GM19468 (cell line): Measurements from ENCODE around the gene HS1BP3.

Experiments used
- ATAC-seq: cut with Tn5 transposase; IDR thresholded peaks from one replicate; pipeline ENCODE4 v1.9.1; 2021; ENCODE audit warnings: mild to moderate bottlenecking, moderate library complexity, moderate number of reproducible peaks; ENCODE audit not compliant: unreplicated experiment; ENCODE audit errors: extremely low read depth

Gene HS1BP3

DNA sequence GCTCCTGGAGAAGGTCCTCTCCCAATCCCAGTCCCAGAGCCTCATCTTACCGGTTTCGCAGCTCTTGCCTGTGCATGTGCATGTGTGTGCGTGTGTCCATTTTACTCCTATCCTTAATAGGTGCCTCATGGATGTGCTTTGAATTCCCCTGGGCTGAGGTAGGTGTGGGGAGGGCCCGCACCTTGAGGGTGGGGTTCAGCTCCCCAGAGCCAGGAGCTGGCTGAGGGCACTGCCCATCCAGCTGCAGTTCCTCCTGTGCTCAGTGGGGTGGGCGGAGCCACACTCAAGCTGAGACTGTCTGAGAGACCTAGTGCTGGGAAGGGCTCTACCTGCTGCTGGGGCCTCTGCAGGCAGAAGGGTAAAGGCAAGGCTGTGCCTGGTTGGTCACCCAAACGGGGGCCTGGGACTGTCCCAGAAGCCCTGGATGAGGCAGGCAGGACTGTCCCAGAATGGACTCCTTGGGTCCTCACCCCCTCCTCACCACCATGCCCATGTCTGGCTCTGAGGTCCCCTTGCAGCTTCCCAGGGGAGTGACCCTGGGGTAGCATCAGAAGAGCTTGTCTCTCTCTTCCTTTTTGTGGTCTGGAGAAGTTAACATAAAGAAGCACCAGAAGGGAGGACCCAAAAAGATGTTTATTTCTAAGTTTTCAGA, 24.9 kb upstream of the HS1BP3 start:
- ATAC-seq: peak; percentile 63

DNA sequence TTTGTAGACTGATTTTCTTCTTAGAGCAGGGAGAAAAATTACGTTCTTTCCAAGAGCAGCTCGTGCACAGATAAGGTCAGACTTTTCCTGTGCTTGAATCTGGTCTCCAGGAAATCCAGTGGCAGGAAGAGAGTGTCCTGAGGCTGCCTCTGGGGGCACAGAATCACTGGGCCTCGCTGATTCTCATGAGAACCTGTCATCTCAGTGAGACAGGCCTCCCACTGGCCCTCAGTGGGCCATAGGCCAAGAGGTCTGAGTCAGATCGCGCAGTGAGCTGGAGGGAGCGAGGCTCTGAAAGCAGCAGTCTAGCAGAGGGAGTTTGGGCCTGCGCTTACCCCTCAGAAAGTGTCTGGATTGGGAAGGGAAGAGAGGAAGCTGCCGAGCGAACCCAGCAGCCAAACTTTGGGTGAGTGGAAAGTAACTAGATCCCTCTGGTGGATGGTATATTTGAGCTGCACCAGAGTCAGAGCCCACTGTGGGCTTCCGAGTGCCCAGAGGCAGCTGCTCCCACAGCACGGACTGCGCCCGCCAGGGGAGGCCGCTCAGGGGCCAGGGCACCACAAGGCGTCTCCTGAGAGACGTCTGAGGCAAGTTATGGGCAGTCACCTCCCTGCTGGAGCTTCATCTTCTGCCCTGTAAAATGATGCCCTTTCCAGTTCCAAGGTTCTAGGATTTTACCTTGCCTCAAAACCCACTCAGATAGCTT, 24.2 kb upstream of the HS1BP3 start:
- ATAC-seq: no peak

GRCh38 chr2:20674309-20674965, 23.5 kb upstream of the HS1BP3 start:
- ATAC-seq: no peak

GRCh38 chr2:20673686-20674308, 22.9 kb upstream of the HS1BP3 start:
- ATAC-seq: no peak

DNA sequence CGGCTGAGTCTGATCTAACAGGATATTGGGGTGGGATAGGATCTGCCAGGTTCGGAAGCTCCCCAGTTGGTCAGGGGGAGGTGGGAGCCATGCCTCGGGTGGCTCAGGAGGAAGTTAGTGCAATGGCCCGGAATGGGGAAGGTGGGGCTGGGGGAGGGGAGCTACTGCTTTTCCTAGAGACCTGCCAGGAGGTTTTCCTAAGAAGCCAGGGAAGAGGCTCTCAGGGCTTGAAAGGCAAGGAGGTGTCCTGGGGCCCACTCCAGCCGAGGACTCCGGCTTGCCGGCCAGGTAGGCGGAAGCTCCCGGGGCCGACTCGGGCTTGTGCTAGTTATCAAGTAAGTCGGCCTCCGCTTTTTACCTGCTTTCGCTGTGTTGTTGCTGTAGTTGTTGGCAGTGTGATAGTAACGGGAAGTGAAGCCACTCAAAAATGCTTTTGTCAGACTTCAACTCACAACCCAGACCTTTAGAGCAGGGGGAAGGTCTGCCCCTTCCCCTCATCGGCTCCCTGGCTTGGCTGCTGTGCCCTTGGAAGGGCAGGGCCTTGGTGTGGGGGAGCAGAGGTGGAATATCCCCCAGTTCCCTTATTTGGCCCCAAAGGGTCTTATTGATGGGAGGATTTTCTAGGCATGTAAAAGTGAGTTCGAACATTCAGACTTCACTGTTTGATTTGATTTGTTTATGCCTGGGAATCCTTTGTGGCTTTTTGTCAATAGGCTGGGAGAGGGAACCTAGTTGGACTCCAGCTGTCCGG, 21.5 kb upstream of the HS1BP3 start:
- ATAC-seq: no peak

DNA sequence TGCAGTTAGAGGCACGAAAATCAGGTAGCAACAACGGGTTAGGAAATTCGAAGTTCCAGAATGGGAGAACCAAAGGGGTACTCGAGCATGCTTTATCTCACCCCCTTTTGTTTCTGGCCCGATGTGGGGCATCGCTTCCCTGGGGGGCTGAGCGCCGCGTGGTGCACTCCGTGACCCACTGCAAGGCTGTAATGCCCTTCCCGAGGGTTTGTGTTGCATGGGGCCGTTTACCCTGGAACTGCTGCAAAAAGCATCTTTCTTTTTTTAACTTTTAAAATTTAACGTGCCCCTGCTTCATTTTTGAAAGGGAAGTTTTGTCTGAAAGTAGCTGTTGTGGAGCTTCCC, 20.8 kb upstream of the HS1BP3 start:
- no peak for ATAC-seq

GRCh38 chr2:20671036-20671735, 20.3 kb upstream of the HS1BP3 start:
- no peak for ATAC-seq

GRCh38 chr2:20670315-20671035, 19.6 kb upstream of the HS1BP3 start:
- ATAC-seq: no peak

GRCh38 chr2:20669562-20670314, 18.8 kb upstream of the HS1BP3 start:
- ATAC-seq: no peak

GRCh38 chr2:20668871-20669475, 18.1 kb upstream of the HS1BP3 start:
- ATAC-seq: no peak

DNA sequence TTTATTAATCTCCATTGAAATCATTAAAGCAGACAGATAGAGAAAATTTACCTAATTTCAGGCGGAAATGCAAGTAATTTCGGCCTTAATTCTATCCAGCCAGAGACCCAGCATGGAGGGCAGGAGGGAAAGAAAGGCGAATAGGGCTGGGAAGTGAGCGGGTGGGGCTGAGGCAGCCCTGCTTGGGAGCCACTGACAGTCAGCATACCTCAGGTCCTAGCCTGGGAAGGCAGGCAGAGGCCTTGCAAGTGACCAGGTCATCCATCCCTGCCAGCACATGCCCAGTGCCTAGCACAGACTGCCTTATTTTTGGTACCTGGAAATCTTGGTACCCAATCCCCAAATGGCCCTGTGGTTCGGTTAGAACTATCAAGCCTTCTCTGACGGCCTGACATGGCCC, 17.6 kb upstream of the HS1BP3 start:
- no peak for ATAC-seq

GRCh38 chr2:20667531-20668401, 16.9 kb upstream of the HS1BP3 start:
- ATAC-seq: no peak

GRCh38 chr2:20667151-20667530, 16.2 kb upstream of the HS1BP3 start:
- no peak for ATAC-seq

DNA sequence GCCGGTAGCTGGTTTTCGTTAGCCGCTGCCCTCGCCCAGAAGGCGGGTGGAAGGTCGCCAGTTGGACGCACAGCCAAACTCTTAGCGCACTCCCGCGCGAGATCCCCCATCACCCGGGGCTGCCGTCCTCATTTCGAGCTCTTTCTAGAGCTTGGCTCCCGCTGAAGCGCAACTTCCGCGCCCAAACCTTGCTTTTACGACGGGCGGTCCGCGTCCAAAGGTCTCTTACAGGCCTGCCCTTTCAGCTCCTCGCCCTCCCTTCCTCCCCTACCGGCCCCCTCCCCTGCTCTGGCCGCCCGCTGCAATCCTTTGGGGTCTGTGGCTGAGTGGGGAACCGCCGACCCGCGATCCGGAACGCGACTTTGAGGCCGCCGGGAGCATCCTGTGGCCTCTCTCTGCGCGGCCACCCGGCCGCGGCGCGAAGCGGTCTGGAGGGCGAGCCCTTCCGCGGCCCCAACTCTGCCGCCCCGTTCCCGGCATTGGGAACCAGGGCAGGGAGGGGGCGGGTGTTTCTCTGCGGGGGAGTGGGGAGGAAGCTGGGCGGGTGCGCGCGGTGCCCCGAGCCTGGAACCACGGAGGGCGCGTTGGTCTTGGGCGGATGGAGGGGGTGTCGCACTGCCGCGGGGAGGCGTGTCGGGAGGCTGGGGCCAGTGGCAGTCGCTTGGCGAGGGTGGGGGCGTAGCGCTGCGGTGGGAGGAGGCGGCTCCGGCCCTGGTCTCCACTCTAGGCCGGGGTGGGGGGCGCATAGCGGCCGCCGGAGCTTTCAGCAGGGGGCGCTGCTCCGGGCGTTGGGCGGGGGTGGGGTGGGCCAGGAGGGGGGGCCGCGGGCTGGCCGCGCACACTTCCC, 15.6 kb upstream of the HS1BP3 start, which contains the start of gene GDF7:
TSS of gene GDF7 (plus strand) at position 841 of the 847 bp plus-strand sequence. CDS start 96 bp downstream, outside the sequence.
- no peak for ATAC-seq

DNA sequence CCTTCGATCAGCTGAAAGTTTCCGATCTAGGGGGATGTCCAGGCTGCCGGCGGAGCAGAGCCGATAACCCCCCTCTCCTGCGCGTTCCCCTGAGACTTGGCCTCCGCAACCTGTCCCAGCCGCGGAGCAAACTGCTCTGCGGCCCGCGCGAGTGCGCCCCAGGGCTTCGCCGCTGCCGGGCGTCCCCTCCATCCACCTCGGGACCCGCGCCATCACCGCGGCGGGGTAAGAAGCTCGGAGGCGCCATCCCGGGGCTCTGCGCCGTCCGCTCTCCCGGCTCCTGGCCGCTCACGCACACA, 15.1 kb upstream of the HS1BP3 start:
- ATAC-seq: no peak

DNA sequence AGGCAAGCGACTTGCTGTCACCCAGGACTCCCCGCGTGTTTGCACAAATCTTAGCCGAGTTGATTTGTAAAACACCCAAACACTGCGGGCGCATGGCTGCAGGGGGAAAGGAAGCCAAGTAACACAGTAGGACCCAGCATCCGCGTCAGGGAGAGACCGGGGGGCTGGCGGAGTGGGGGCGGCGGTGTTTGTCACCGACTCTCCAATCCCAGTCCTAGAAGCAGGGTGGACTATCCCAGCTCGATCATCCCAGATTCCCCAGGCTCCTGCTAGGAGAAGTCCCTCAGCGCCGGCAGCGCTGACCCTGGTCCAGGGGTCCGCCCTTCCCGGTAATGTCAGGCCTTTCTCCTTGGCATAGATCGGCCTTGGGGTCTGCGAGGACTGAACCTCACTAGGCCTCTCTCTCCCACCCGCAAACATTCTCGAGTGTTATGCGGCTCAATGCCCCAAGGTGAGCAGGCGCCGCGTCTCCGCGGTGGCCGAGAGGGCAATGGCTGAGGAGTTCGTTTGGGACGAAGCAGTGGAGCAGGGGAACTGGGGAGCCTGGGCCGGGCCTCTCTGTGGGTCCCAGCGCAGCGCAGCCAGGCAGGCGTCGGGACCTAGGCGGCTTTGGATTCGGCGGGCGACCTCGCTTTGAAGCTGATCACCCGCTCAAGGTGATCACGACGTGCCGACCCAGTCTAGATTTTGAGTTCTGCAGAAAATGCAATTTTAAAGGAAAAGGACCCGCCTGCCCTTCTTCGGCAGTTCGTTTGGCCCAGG, 14.5 kb upstream of the HS1BP3 start:
- ATAC-seq: no peak
